GM18951 (cell line): Measurements from ENCODE around the gene TENM3.

ENCODE experiments used
- POLR2A ChIP-seq: IDR thresholded peaks from 4 replicates; pipeline ENCODE4 v1.6.1; 2011; ENCODE audit warnings: mild to moderate bottlenecking; ENCODE audit not compliant: insufficient read length, insufficient read depth; ENCODE audit errors: extremely low read depth
- in situ Hi-C: fragments of 300-500 bp; cut with MboI; formaldehyde crosslinking; loops from one replicate; pipeline ENCODE4 v1.12.0; 2022; ENCODE audit warnings: low sequenced_read_pairs, mixed read lengths, inconsistent platforms; ENCODE audit not compliant: unreplicated experiment

The TENM3 gene

DNA sequence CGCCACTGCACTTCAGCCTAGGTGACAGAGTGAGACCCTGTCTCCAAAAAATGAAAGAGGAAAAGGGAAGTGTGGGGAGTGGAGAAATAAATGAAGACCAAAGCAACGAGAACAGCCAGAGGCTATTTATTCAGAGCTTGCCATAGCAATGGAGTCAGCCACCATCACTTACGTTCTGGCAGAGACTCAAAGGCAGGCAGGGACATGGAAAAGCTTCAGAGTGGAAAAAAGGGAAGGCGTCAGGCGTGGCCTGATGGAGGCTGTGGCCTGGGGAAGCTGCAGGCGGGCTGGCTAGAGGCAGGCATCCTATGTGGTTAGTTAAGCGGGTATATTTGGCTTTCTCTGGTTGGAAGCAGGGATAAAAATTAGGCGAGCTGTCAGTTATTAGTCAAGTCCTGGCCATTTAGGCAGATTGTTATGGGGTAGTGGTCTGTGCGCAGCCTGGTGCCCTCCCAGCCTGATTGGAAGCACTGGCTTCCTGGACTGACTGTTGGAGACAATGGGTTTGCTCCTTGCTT, 600.7 kb downstream of the TENM3 start:
- no peak for TF ChIP-seq POLR2A
- in situ Hi-C loops, result no loop called here

DNA sequence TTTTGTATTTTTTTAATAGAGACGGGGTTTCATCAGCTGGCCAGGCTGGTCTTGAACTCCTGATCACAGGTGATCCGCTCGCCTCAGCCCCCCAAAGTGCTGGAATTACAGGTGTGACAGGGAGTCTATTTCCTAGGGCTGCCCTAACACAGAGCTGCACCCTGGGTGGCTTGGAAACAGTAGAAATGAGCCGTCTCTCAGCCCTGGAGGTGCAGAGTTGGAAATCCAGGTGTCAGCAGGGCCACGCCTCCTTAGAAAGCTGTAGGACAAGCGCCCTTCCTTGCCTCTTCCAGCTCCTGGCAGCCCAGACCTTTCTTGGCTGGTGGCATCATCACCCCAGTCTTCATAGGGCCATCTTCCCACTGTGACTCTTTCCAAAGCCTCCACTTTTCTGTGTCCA, 602.4 kb downstream of the TENM3 start:
- in situ Hi-C loops, result no loop called here

DNA sequence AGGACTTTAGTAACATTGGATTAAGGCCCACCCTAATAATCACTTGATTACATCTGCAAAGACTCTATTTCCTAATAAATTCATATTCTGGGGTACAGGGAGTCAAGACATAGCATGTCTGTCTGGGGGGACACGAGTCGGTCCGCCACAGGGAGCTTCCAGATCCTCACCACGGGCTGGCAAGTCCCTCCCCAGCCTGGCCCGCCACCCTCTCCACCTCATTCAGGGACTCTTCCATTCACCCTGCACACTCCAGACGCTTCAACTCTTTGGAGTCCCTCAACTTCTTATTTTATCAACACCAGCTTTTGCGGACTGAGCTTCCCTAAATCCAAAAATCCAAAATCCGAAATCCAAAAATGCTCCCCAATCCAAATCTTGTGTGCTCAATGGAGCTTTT, 602.8 kb downstream of the TENM3 start:
- in situ Hi-C loops, result no loop called here
- TF ChIP-seq POLR2A, result no peak

More for the DNA sequence above, 602.4 kb downstream of the TENM3 start:
- TF ChIP-seq POLR2A, result no peak

DNA sequence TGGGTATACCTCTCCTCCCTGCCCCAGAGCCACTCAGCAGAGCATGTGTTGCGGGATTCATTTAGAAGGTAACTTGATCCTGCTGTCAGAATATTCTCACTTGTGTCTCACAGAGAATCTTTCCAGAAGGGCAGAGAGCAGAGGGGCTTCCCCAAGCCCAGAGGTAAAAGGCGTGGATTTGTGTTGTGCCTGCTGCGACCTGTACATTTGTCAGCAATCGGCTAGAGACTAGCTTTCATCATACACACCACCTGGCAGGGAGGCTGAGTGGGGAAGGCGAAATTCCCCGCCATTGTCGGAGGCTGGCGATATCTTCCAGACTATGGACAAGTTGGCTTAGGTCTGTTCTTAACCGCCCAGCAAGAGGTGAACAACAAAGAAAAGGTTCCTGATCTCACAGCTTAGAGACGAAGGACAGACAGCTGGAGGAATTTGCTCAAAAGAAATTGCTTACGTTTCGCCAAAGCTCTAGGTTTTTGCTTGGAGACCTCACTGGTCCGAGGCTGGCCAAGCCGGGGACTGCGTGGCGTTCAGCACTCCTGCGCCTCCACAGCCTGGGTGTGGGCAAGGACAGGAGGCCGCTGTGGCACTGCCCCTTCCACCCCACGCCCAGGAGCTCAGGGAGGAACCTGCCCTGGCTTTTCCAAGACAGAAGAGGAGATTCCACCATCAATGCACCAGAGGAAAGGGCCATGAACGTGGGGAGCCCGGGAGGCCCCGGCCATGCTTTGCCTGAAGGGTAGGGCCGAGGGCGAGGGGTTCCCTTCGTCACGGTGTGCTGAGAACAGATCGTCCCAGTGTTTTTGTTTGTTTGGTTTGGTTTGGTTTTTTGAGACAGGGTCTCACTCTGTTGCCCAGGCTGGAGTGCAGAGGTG, 604.6 kb downstream of the TENM3 start:
- no peak for TF ChIP-seq POLR2A
- in situ Hi-C loops, result no loop called here

DNA sequence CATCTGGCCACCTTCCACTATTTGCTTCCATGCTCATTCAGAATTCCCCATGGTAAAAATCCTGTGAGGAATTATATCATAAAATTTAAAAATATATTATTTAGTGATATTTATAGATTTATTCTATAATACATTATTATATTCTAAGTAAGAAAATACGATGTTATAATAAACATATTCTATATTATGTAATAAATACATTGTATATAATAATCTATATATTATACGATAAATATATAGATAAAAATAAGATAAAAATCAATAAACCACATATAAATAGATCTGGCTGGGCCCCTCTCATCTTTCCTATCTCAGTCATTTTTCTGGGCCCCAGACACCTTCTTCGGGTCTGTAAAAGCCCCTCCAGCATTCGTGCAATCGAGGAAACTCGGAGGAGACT, 605.5 kb downstream of the TENM3 start:
- no peak for TF ChIP-seq POLR2A

More for the DNA sequence above, 605.5 kb downstream of the TENM3 start:
- in situ Hi-C loops, result no loop called here
